ES-I3 (cell line): ENCODE data around the gene WDR46.

ENCODE experiments used
- H3K36me3 ChIP-seq: 2 replicates; pipeline ENCODE4 v1.6.1; 2013; ENCODE audit warnings: mild to moderate bottlenecking, low read length, control low read depth, moderate library complexity; ENCODE audit not compliant: insufficient read depth
- H3K4me1 ChIP-seq: 2 replicates; pipeline ENCODE4 v1.6.1; 2013; ENCODE audit warnings: mild to moderate bottlenecking, control low read depth, low read length; ENCODE audit not compliant: insufficient read depth
- H3K9ac ChIP-seq: 2 replicates; pipeline ENCODE4 v1.6.1; 2013; ENCODE audit warnings: low read depth, mild to moderate bottlenecking, low read length, moderate library complexity
- H3K9me3 ChIP-seq: 2 replicates; pipeline ENCODE4 v1.6.1; 2013; ENCODE audit warnings: mild to moderate bottlenecking, low read length, moderate library complexity; ENCODE audit not compliant: control insufficient read depth, insufficient read depth

WDR46 gene

DNA sequence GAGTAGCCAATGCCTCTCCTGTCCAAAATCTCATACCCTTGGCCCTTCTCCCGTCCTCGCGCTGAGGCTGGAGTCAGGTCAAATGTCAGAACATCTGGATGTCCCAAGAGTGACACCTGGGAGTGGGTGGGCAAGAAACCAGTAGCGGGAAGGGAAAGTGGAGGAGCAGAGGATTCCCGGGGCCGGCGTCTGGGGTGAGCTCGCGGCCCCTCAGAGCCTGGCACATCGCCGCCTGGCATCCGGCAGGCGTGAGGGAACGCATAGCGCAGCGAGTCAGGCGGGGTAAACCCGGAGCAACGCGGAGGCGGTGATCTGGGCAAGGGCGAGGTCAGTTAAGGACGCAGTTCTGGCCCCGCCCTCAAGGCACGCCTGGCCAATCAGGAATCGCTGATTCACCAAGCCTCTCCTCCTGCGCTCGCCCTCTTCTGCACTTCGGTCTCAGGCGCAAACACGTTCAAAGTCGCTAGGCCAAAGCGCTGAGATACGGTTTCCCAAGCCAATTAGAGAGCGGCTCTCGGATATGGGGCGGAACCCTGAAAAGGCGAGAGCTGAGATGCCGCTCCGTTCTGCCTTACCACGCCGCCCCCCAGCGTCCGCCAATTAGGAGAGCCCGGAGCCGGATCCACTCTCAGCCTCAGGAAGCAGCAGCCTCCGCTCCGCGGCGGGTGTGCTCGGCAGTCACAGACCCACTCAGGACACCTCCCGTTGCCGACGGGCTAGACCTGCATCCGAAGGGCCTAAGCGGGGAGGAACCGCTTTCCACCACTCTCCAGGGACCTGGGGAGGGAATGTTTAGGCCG lies 39.9 kb downstream of the WDR46 start:
- Histone ChIP-seq H3K36me3 (no peaks in the 10 kb centered on the region), H3K4me1 (peaks cover 6% of the 10 kb centered on the region; the same call in 1 of the 2 replicates), H3K9me3 (no peaks in the 10 kb centered on the region), H3K9ac (peak overlapping the region; percentile 74)

DNA sequence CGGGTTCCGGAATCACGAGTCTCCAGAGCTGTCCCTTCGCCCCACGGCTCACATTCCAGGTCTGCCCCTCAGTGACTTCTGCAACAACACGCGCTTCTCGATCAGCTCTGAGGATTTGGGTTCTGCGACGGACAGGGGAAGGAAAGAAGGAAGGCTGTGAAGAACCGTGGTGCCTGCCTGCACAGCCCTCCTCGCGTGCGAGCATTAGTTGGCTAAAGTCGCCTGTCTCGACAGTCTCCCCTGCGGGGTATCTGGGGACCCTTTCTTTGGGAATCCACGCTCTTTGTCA lies 40.5 kb downstream of the WDR46 start:
- H3K9ac ChIP-seq, result peak overlapping the region; percentile 50; the same call in 1 of the 2 replicates
- no peaks in the 10 kb centered on the region for H3K36me3 ChIP-seq
- peaks cover 6% of the 10 kb centered on the region; the same call in 1 of the 2 replicates for H3K4me1 ChIP-seq
- no peaks in the 10 kb centered on the region for H3K9me3 ChIP-seq

DNA sequence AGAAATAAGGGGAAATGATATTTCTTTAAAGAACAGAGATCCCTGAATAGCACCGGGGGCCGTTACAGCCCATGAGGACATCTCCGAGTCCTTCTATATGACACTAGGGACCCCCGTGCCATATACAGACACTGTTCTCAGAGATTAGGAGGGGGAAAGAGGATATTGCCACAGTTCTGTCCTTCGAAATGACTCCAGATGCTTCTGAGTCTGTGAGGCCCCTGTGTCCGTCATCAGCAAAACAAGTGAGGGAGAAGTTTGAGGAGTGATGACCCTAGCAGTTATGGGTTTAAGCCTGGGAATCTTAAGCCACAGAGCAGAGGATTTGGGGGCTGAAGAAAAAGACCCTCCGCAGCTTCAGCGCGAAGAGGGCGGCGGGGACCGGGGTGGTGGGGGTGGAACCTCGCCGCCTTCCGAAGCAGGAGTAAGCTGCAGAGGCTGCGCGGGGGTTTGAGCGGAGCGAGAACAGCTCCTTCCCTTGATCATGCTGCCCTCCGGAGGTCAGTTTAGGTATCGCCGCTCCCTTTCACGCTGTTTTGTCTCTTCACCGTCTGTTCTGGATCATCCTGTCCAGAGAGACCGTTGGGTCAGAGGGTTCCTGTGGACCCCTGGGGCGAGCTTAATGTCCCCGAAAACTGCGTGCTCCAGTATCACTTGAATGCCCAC lies 40.9 kb downstream of the WDR46 start:
- Histone ChIP-seq H3K9ac (peak overlapping the region; percentile 50; the same call in 1 of the 2 replicates), H3K4me1 (peaks cover 6% of the 10 kb centered on the region; the same call in 1 of the 2 replicates), H3K9me3 (no peaks in the 10 kb centered on the region), H3K36me3 (no peaks in the 10 kb centered on the region)

DNA sequence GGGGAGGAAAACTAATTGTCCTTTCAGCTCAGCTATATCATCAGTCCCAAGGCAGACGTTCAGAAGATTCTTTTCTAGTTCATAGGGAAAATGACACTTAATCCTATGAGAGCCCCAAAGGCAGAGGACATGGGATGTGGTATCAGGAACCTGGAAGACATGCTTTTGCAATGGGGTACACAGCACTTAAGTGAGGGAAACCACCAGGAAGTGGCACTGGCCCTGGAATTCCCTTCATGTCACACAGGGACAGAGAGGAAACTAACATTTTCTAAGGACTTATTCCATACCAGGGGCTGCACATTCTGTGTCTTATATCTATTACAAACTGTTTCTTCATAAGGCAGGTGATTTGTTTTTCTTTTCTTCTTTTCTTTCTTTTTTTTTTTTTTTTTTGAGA lies 45.6 kb downstream of the WDR46 start:
- H3K36me3 ChIP-seq, result no peaks in the 10 kb centered on the region
- H3K9me3 ChIP-seq, result no peaks in the 10 kb centered on the region
- no peak overlapping the region for H3K9ac ChIP-seq
- no peaks in the 10 kb centered on the region for H3K4me1 ChIP-seq

DNA sequence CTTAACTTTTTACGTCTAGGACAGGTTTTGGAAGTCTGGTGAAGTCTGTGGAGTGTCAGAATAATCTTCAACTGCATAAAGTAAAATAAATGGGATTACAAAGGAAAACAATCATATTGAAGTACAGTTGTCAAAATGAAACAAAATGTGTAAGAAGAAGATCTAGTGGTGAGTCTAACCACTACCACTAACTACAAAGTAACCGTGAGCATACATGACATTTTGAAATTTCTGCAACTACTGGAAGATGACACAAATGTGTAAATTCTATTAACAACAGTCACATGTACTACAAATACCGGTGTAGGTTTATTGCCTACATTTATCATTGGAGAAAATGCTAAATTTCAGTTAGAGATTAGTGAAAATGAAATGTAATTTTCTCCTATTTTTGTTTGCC lies 47.1 kb downstream of the WDR46 start:
- Histone ChIP-seq H3K9ac (no peak overlapping the region), H3K4me1 (no peaks in the 10 kb centered on the region), H3K9me3 (no peaks in the 10 kb centered on the region), H3K36me3 (no peaks in the 10 kb centered on the region)

DNA sequence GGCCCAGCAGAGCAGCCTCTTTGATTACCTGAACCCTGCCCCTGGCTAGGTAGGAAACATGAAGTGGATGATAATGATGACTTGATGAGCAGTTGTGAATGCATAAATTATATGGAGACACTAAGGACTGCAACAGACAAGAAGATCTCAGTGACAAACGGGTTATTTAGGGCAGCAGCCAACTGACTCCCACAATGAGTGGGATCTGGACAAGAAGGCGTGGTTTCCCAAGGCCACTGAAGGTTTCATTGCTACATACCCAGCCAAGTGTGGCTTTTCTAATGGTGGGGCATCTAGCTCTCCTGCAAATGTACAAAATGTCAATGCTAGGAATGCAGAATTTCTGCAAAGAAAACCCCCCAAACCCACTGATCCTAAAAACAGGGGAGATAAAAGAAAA lies 51.3 kb downstream of the WDR46 start:
- Histone ChIP-seq H3K4me1 (peaks cover 11% of the 10 kb centered on the region), H3K9ac (no peak overlapping the region), H3K9me3 (no peaks in the 10 kb centered on the region), H3K36me3 (no peaks in the 10 kb centered on the region)

DNA sequence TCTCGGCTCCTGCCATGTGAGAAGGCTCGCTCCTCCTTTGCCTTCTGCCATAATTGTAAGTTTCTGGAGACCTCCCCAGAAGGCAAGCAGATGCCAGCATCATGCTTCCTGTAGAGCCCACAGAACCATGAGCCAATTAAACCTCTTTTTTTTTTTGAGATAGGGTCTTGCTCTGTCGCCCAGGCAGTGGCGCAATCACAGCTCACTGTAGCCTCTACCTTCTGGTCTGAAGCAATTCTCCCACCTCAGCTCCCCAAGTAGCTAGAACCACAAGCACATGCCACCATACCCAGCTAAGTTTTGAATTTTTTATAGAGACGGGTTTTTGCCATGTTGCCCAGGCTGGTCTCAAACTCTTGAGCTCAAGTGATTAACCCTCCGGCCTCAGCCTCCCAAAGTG lies 52.2 kb downstream of the WDR46 start:
- Histone ChIP-seq H3K9me3 (no peaks in the 10 kb centered on the region), H3K36me3 (no peaks in the 10 kb centered on the region), H3K4me1 (peaks cover 11% of the 10 kb centered on the region), H3K9ac (no peak overlapping the region)

DNA sequence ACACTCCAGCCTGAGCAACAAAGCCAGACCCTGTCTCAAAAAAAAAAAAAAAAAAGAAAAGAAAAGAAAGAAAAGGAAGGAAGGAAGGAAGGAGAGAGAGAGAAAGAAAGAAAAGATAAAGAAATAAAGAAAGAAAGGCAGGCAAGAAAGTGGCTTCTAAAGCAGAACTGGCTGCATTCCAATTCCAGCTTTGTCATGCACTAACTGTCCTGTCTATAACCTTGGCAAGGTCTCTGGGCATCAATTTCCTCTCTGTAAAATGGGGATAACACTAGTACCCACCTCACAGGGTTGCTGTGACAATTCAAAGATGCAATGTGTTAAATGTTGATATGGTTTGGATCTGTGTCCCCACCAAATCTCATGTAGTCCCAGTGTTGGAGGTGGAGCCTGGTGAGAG lies 52.7 kb downstream of the WDR46 start:
- Histone ChIP-seq H3K4me1 (peaks cover 11% of the 10 kb centered on the region), H3K9ac (no peak overlapping the region), H3K36me3 (no peaks in the 10 kb centered on the region), H3K9me3 (no peaks in the 10 kb centered on the region)

DNA sequence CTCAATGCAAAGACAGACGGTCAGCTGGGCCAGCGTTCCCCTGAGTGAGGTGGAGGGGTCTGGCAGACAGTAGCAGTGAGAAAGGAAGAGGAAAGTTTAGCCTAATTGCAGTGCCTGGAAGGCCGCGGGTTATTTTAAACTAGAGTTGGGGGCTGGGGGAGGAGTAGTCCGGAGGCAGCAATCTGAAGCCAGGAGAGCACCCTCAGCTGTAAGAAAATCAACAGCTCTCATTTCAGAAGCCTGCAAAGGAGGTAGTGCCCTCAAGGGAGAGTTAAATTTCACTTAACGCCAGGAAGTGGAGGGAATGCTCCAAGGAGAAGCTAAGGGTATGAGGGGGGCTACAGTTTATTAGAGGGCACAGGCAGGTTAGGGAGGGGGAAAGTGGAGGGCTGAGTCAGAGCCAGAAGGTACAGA lies 53.8 kb downstream of the WDR46 start:
- Histone ChIP-seq H3K4me1 (peaks cover 11% of the 10 kb centered on the region), H3K9me3 (no peaks in the 10 kb centered on the region), H3K36me3 (no peaks in the 10 kb centered on the region), H3K9ac (peak overlapping the region; percentile 25; the same call in 1 of the 2 replicates)
